Measurements from ENCODE around the gene CDK12. TPM values are rescaled to one million over a fixed set of nuclear protein-coding genes. Genes with fewer than 3 reads are reported as not detected.

Gene CDK12
- total and polyA plus RNA-seq, 2 experiments from 2014 or later = 20.9 to 55.3 TPM

- TF ChIP-seq, protein P1, sequence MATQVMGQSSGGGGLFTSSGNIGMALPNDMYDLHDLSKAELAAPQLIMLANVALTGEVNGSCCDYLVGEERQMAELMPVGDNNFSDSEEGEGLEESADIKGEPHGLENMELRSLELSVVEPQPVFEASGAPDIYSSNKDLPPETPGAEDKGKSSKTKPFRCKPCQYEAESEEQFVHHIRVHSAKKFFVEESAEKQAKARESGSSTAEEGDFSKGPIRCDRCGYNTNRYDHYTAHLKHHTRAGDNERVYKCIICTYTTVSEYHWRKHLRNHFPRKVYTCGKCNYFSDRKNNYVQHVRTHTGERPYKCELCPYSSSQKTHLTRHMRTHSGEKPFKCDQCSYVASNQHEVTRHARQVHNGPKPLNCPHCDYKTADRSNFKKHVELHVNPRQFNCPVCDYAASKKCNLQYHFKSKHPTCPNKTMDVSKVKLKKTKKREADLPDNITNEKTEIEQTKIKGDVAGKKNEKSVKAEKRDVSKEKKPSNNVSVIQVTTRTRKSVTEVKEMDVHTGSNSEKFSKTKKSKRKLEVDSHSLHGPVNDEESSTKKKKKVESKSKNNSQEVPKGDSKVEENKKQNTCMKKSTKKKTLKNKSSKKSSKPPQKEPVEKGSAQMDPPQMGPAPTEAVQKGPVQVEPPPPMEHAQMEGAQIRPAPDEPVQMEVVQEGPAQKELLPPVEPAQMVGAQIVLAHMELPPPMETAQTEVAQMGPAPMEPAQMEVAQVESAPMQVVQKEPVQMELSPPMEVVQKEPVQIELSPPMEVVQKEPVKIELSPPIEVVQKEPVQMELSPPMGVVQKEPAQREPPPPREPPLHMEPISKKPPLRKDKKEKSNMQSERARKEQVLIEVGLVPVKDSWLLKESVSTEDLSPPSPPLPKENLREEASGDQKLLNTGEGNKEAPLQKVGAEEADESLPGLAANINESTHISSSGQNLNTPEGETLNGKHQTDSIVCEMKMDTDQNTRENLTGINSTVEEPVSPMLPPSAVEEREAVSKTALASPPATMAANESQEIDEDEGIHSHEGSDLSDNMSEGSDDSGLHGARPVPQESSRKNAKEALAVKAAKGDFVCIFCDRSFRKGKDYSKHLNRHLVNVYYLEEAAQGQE (IDR thresholded peaks at IDR 0.05; ENCODE audit: unreplicated experiment) = no peak
- TF ChIP-seq EZH2phosphoT487 (IDR thresholded peaks at IDR 0.05; ENCODE audit: unreplicated experiment) = no peak
- no peak for TF ChIP-seq JUNB (IDR thresholded peaks at IDR 0.05; ENCODE audit: unreplicated experiment)
- TF ChIP-seq, protein P2, sequence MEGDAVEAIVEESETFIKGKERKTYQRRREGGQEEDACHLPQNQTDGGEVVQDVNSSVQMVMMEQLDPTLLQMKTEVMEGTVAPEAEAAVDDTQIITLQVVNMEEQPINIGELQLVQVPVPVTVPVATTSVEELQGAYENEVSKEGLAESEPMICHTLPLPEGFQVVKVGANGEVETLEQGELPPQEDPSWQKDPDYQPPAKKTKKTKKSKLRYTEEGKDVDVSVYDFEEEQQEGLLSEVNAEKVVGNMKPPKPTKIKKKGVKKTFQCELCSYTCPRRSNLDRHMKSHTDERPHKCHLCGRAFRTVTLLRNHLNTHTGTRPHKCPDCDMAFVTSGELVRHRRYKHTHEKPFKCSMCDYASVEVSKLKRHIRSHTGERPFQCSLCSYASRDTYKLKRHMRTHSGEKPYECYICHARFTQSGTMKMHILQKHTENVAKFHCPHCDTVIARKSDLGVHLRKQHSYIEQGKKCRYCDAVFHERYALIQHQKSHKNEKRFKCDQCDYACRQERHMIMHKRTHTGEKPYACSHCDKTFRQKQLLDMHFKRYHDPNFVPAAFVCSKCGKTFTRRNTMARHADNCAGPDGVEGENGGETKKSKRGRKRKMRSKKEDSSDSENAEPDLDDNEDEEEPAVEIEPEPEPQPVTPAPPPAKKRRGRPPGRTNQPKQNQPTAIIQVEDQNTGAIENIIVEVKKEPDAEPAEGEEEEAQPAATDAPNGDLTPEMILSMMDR (conservative IDR thresholded peaks at IDR 0.05; ENCODE audit: low read depth in 2 of 2) = no peak
- no peak for TF ChIP-seq NANOG (IDR thresholded peaks at IDR 0.05; ENCODE audit: borderline replicate concordance)
- TF ChIP-seq EZH2 (IDR thresholded peaks at IDR 0.05; ENCODE audit: low read depth, unreplicated experiment) = no peak
Measured at GRCh38 chr17:39450847-39451581, 10.3 kb upstream of the CDK12 start, which contains the start of gene MED1 (continued).

DNA sequence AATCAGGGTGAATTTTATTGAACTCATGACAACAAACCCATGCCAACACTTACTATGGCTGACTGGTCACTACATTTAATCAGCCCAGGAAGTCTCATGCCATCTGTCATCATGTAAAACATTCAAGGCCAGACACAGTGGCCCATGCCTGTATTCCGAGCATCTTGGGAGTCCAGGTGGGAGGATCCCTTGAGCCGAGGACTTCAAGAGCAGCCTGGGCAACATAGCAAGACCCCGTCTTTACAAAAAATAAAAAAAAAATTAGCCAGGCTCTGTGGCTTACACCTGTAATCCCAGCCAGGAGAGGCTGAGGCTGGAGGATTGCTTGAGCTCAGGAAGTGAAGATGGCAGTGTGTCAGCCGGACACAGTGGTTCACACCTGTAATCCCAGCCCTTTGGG lies 5.4 kb upstream of the CDK12 start:
- H3K4me1 Mint-ChIP-seq = no peaks in the 10 kb centered on the region; the same call in 2 of the 3 replicates
- Histone ChIP-seq H3K9me2 (ENCODE audit: insufficient read depth) (no peaks in the 10 kb centered on the region), H3K27ac (ENCODE audit: low read depth) (no peak overlapping the region), H3F3A (replicated peaks; ENCODE audit: low read depth) (peaks cover 4% of the 10 kb centered on the region; the same call in 1 of the 2 replicates), H3K27me3 (ENCODE audit: insufficient read depth) (no peaks in the 10 kb centered on the region), H3K4me2 (no peak overlapping the region), H3K4me3 (no peak overlapping the region), H3K79me2 (replicated peaks; ENCODE audit: insufficient read depth) (peaks cover 1% of the 10 kb centered on the region), H3K4me1 (ENCODE audit: insufficient read depth) (0 out of 2 replicates have a peak, but pooled peaks cover 2% of the 10 kb centered on the region), H2AFZ (no peak overlapping the region), H4K20me1 (replicated peaks; ENCODE audit: insufficient read depth) (no peaks in the 10 kb centered on the region), H3K36me3 (ENCODE audit: insufficient read depth) (no peaks in the 10 kb centered on the region)
- no peak for ATAC-seq
- peaks cover 1% of the 10 kb centered on the region; the same call in 2 of the 3 replicates for H3K36me3 Mint-ChIP-seq (ENCODE audit: low read depth)
- H3K9me3 Mint-ChIP-seq = no peaks in the 10 kb centered on the region
- H3K27me3 Mint-ChIP-seq (ENCODE audit: insufficient read depth, low read depth, poor library complexity) = peaks cover 8% of the 10 kb centered on the region
- H3K4me3 Mint-ChIP-seq = no peak overlapping the region
- H3K27ac Mint-ChIP-seq = no peak overlapping the region
- DNase-seq (ENCODE audit: low spot score) = no peak
- TF ChIP-seq ZNF331 (CRISPR knock-in tag; IDR thresholded peaks at IDR 0.05; ENCODE audit: low read depth) (no peak), CREB1 (CRISPR knock-in tag; IDR thresholded peaks at IDR 0.05; ENCODE audit: low read depth) (no peak), POLR2AphosphoS5 (IDR thresholded peaks at IDR 0.05; ENCODE audit: low read depth) (no peak), STAT1 (IDR thresholded peaks at IDR 0.05; ENCODE audit: unreplicated experiment) (no peak), ETS1 (IDR thresholded peaks at IDR 0.05) (no peak), EZH2phosphoT487 (IDR thresholded peaks at IDR 0.05; ENCODE audit: unreplicated experiment) (no peak), ZNF114 (CRISPR knock-in tag; IDR thresholded peaks at IDR 0.05) (no peak), JUNB (IDR thresholded peaks at IDR 0.05; ENCODE audit: unreplicated experiment) (no peak)
- TF ChIP-seq, protein P2 (conservative IDR thresholded peaks at IDR 0.05; ENCODE audit: low read depth in 2 of 2) = no peak
